Thyroid gland (tissue), 4 donors: Measurements from ENCODE around the gene BAD. TPM values are rescaled to one million over a fixed set of nuclear protein-coding genes. Genes with fewer than 3 reads are reported as not detected.
A peak's percentile ranks its signal among the peaks of the same experiment; 100 is the strongest.

ENCODE experiments used
- DNase-seq, 2 donors: peaks; one replicate each; pipeline ENCODE4 v3.0.0-alpha.2; 2019
- H3K27ac ChIP-seq, 3 donors: fragments of 200-600 bp; sonication (generic); 1 replicate in 2 of 3; 2 replicates in 1 of 3; pipeline ENCODE4 v1.5.1; 2016 to 2019; ENCODE audit warnings: mild to moderate bottlenecking in 1 of 3, moderate library complexity in 1 of 3
- H3K27me3 ChIP-seq: fragments of 200-600 bp; sonication (generic); one replicate; pipeline ENCODE4 v1.5.1; 2019
- H3K36me3 ChIP-seq, 2 donors: fragments of 200-600 bp; sonication (generic); one replicate each; pipeline ENCODE4 v1.5.1; 2016 to 2019
- H3K4me1 ChIP-seq, 2 donors: fragments of 200-600 bp; sonication (generic); one replicate each; pipeline ENCODE4 v1.5.1; 2017 to 2019
- H3K4me3 ChIP-seq, 3 donors: fragments of 200-600 bp; sonication (generic); replicated peaks in 1 of 3; 1 replicate in 2 of 3; 2 replicates in 1 of 3; pipeline ENCODE4 v1.5.1; 2016; ENCODE audit warnings: mild to moderate bottlenecking in 1 of 3
- H3K9me3 ChIP-seq: fragments of 200-600 bp; sonication (generic); one replicate; pipeline ENCODE4 v1.5.1; 2017
- CTCF ChIP-seq, 6 experiments: fragments of 200-600 bp in 3 of 6; fragments of 450-650 bp in 3 of 6; sonication (generic) in 3 of 6; IDR thresholded peaks; one replicate each; pipeline ENCODE4 v1.5.1; 2016 to 2019; ENCODE audit warnings: antibody characterized with exemption in 6 of 6, mild to moderate bottlenecking in 2 of 6, inconsistent platforms in 1 of 6, moderate library complexity in 1 of 6
- POLR2A ChIP-seq, 2 donors: fragments of 450-650 bp; IDR thresholded peaks; one replicate each; pipeline ENCODE4 v1.6.1; 2017; ENCODE audit warnings: antibody characterized with exemption in 2 of 2, mild to moderate bottlenecking in 2 of 2, moderate library complexity in 1 of 2
- WGBS, 2 donors: methylation state at CpG; one replicate each; pipeline ENCODE4 v1.1.5; 2017; 5-methylcytosine and 5-hydroxymethylcytosine counted together
- intact Hi-C: fragments of 100-400 bp; cut with DNase I; formaldehyde crosslinking; loops from one replicate; pipeline ENCODE4 v1.15.1; 2023
- total RNA-seq, 4 donors: library from RNA; depleted of rRNA; stranded (reverse); fragments of >200 nt; gene quantifications; one replicate each; pipeline ENCODE4 v1.2.3, GENCODE V29; 2016

Gene BAD
- total RNA-seq, 4 donors from 2014 or later = 79.0 to 239 (median 148) TPM

DNA sequence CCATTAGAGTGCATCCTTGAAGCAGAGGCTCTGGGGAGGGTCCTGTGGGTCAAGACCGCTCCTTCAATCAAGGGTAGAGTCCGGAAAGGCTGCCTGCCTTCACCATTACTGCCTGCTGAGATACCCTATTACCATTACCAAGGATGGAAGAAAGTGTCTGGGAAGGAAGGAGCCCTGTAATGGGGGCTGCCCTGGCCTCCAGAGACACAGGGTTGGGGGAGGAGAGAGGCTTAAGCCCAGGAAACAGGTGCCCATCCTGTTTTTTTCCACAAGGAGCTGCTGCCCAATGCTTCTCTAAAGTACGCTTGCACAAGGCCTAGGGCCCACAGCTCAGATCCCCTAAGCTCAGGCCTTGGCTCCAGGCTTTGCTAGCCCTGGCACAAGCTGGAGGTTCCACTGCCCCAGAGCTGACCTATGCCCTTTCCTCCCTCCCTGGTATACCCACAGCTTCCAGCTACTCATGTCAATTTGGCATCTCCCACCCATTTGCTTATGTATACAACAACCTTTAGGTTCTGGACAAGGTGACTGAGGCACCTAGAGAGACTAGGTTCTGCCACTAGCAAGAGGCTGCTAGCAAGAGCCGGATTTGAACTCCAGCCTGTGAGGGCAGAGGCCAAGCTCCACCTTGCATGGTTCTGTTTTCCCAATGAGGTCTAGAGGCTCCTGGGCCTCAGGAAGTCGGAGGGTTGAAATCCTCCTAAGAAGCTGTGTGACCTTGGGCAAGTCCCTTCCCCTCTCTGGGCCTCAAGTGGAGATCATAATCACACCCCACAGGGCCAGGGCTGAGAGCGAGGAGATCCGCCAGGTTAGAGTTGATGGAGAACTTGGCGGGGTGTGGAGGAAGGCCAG, 34.7 kb downstream of the BAD start:
- DNase-seq = no peak
- H3K4me1 ChIP-seq = peaks cover 37 to 38% of the 10 kb centered on the region in 2 donors
- TF ChIP-seq POLR2A (IDR thresholded peaks at IDR 0.05) (no peak), CTCF (IDR thresholded peaks at IDR 0.05) (no peak)
- WGBS, 2 donors = 87 to 91% methylated on average over 6 to 8 of the region's 8 CpGs
- no peaks in the 10 kb centered on the region for H3K36me3 ChIP-seq
- H3K4me3 ChIP-seq = no peak overlapping the region
- intact Hi-C loops = no loop called here
- H3K27ac ChIP-seq = no peak overlapping the region
- no peaks in the 10 kb centered on the region for H3K9me3 ChIP-seq
- H3K27me3 ChIP-seq = no peaks in the 10 kb centered on the region

DNA sequence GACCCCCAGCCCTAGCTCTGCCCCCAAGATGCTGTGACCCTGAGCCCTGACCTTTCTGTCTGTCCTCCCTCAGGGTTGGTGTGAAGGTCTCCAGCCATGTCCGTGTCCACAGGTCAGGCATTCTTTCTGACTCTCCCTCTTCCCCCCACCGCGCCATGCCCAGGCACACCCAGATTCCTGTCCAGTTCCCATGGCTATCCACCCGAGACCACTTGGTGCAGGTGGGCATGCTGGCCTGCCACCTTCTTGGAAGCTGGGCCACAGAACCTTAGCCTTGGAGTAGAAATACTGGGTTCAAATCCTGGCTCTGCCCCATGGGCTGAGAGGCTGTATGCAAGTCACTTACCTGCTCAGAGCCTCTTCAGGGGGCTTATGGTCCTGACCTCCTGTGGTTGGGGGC, 35.4 kb downstream of the BAD start:
- intact Hi-C loops = no loop called here
- no peak for DNase-seq
- Histone ChIP-seq H3K27ac (no peak overlapping the region), H3K9me3 (no peaks in the 10 kb centered on the region), H3K4me3 (no peak overlapping the region), H3K4me1 (peaks cover 38% of the 10 kb centered on the region in 2 donors), H3K27me3 (no peaks in the 10 kb centered on the region), H3K36me3 (no peaks in the 10 kb centered on the region)
- WGBS, 2 donors = 92 to 93% methylated on average over 2 to 4 of the region's 4 CpGs
- TF ChIP-seq CTCF (IDR thresholded peaks at IDR 0.05) (no peak), POLR2A (IDR thresholded peaks at IDR 0.05) (no peak)

- no peaks in the 10 kb centered on the region for H3K27me3 ChIP-seq
- no peak overlapping the region for H3K4me3 ChIP-seq
- no peak for DNase-seq
- WGBS, 2 donors = 76 to 90% methylated on average over 2 to 7 of the region's 7 CpGs
- no peaks in the 10 kb centered on the region for H3K36me3 ChIP-seq
- H3K4me1 ChIP-seq = peaks cover 38% of the 10 kb centered on the region in 2 donors
- no peak for TF ChIP-seq POLR2A (IDR thresholded peaks at IDR 0.05)
- no peak for TF ChIP-seq CTCF (IDR thresholded peaks at IDR 0.05)
- intact Hi-C loops = no loop called here
- no peaks in the 10 kb centered on the region for H3K9me3 ChIP-seq
- no peak overlapping the region for H3K27ac ChIP-seq
Observed at GRCh38 chr11:64248578-64248977, 35.9 kb downstream of the BAD start.

- intact Hi-C loops = no loop called here
- DNase-seq = no peak
- H3K4me1 ChIP-seq = peaks cover 35 to 39% of the 10 kb centered on the region in 2 donors
- 37 to 40% methylated on average over 31 of the region's 31 CpGs for WGBS, 2 donors
- no peaks in the 10 kb centered on the region for H3K36me3 ChIP-seq
- peak overlapping the region in 2 of 3 donors; percentile 86 to 90 for H3K27ac ChIP-seq
- no peaks in the 10 kb centered on the region for H3K27me3 ChIP-seq
- H3K4me3 ChIP-seq = peak overlapping the region; percentile 11 to 75 (median 74)
- H3K9me3 ChIP-seq = no peaks in the 10 kb centered on the region
- no peak for TF ChIP-seq CTCF (IDR thresholded peaks at IDR 0.05)
- no peak for TF ChIP-seq POLR2A (IDR thresholded peaks at IDR 0.05)
Observed at GRCh38 chr11:64247729-64248531, 36.5 kb downstream of the BAD start.
